GM21381 (cell line): ENCODE data around the gene PHLDB2.
"Not testable (repeated sequence)": the region's sequence is repeated elsewhere in the genome, so short reads cannot be mapped to it uniquely, and the experiment has no call there.

Source experiments
- ATAC-seq: cut with Tn5 transposase; IDR thresholded peaks from one replicate; pipeline ENCODE4 v1.9.1; 2021; ENCODE audit warnings: mild to moderate bottlenecking, moderate library complexity; ENCODE audit not compliant: unreplicated experiment

The PHLDB2 gene

DNA sequence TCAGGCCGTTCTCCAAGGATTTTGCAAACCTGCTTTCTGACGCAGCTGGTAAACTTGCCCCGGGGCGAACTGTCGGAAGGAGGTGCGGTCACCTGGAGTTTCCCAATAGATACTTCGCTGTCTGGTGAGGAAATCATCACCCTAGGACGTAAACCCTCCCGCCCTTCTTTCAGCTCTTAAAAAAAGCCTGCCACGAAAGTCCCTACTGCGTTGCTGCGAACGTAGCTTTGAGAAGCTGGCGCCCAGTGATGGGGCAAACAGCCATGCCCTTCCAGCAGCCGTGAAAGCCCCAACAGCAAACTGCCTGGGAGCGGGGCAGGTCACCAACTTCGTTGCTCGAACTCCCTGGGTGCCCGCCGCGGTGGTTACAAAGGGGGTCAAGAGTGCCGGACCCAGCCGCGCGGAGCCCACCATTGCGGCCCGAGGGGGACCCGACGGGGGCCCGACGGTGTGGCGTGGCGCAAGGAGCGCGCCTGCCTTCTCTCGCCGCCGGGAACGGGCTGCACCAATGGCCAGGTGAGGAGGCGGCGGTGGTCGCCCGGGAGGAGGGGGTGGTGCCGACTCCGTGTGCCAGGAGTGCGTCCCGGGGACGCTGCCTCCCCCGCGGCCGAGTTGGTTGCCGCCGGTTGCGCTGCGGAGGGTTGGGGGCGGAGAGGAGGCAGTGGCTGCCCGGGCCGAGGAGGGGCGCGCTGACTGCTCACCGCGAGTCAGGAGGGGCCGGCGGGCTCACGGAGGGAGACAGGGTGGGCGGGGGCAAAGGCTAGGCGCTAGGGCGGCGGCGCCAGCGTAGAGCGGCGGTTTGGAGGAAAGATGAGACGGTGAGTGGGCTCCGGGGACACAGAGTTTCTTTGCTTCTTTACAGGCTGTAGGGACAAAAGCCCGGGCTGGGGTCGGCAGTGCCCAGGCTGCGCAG is at the start of gene PHLDB2:
TSS of gene PHLDB2 (plus strand) at position 205 of the 913 bp plus-strand sequence. CDS start 24,813 bp downstream, outside the sequence.
- peak; percentile 31 for ATAC-seq

DNA sequence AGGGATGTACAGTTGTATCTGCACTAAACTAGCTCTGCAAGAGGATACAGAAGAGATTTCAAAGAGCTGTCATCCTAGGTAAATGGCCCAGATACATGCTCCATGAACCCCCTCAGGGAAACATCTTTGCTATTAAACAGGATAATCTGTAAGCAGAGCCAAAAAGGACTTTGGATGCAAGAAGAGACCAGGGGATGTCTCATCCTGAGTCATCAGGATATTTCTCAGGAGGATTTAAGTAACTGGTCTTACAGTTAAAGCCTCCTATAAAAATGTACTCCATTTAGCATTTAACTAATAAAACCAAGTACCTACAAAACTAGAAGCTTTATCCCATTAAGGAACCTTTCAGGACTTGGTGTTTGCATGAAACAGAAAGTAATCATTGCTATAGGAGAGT is 48.2 kb upstream of the PHLDB2 start:
- no peak for ATAC-seq

GRCh38 chr3:111811811-111812210 is 47.3 kb upstream of the PHLDB2 start:
- no peak for ATAC-seq

- no peak for ATAC-seq
Observed at GRCh38 chr3:111812701-111813100, 46.4 kb upstream of the PHLDB2 start.

DNA sequence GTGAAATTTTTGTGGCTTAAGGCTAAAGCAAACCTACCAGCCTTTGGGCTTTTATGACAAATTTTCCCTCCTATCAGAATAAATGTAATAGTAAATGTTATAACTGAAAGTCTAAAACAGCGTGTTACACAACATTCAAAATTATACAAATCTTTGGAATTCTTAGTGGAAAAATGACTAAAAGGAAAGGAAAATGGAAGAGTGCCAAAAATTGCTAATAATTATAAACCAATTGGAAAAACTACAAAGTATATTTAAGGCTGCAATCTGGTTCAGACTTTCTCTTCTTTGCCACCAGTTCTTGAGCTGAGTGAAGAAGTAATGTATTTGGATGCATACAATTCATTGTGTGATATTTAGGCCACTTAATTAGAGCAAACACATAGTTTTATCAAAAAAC is 45.6 kb upstream of the PHLDB2 start:
- no peak for ATAC-seq

GRCh38 chr3:111813979-111814378 is 45.1 kb upstream of the PHLDB2 start:
- ATAC-seq, result no peak

DNA sequence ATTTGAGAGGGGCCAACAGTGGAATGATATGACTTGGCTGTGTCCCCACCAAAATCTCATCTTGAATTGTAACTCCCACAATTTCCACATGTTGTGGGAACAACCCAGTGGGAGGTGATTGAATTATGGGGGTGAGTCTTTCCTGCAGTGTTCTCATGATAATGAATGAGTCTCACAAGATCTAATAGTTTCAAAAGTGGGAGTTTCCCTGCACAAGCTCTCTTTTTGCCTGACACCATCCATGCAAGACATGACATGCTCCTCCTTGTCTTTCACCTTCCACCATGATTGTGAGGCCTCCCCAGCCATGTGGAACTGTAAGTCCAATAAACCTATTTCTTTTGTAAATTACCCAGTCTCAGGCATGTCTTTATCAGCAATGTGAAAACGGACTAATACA is 42.3 kb upstream of the PHLDB2 start:
- ATAC-seq, result not testable (repeated sequence)

GRCh38 chr3:111819927-111820326 is 39.1 kb upstream of the PHLDB2 start:
- no peak for ATAC-seq

- ATAC-seq, result no peak
Observed at GRCh38 chr3:111820651-111821050, 38.4 kb upstream of the PHLDB2 start.

- no peak for ATAC-seq
Observed at GRCh38 chr3:111821891-111822290, 37.2 kb upstream of the PHLDB2 start.

- no peak for ATAC-seq
Observed at GRCh38 chr3:111822804-111823203, 36.3 kb upstream of the PHLDB2 start.

GRCh38 chr3:111823341-111823855 is 35.7 kb upstream of the PHLDB2 start:
- ATAC-seq, result no peak

- no peak for ATAC-seq
Observed at GRCh38 chr3:111824351-111824750, 34.7 kb upstream of the PHLDB2 start.

DNA sequence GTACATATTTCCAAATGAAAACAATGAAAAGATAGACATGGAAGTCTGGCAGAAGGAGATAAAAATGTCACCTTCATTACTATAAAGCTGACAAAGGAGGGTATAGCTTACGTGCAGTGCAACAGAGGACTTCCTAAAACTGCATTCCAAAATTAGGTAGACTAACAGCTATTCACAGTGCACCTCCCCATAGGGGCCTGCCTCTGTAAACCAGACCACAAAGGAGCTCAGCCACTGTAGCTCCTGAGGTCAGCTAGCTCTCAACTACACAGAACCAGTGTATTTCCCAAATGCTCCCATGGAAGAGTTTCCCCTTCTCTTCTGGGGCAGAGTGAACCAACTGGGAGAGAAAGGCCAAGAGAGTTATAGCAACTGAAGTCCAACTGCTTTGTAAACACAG is 31.2 kb upstream of the PHLDB2 start:
- ATAC-seq, result no peak

- ATAC-seq, result no peak
Observed at GRCh38 chr3:111828530-111828929, 30.5 kb upstream of the PHLDB2 start.

- ATAC-seq, result no peak
Observed at GRCh38 chr3:111829023-111829422, 30.0 kb upstream of the PHLDB2 start.

- ATAC-seq, result no peak
Observed at GRCh38 chr3:111831840-111832239, 27.2 kb upstream of the PHLDB2 start.

DNA sequence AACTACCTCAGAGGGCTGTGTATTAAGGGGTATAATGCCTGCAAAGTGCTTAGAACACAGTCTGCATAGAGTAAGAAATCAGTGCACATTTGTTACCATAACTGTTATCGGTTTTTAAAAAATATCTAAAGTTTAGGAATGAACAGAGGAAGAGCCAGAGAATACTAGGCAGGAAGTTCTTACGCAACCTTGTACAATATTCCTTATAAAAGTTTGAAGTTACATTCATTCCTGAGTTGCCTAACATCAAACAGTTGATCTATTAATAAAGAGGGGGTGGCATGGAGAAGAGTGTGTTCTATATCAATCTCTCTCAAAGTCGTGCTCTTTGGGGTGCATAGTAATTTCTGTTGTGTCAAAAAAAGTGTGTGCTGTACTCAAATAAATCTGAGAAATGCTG is 22.0 kb upstream of the PHLDB2 start:
- no peak for ATAC-seq

DNA sequence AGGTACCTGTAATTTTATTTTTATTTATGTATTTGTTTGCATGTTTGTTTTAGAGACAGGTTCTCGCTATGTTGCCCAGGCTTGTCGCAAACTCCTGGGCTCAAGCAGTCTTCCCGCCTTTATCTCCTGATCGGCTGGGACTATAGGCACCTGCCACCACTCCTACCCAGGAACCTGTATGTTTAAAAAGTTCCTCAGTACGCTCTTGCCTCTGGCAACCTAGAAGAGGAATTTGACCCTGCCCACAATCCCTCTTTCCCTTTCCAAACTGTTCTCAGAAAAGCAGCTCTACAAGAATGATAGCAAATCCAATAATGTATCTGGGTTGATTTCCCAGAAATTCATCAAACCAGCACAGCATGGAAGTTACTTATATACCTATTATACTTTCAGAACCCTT is 20.9 kb upstream of the PHLDB2 start:
- no peak for ATAC-seq

- no peak for ATAC-seq
Observed at GRCh38 chr3:111846039-111846438, 13.0 kb upstream of the PHLDB2 start.

- no peak for ATAC-seq
Observed at GRCh38 chr3:111846717-111847116, 12.3 kb upstream of the PHLDB2 start.

DNA sequence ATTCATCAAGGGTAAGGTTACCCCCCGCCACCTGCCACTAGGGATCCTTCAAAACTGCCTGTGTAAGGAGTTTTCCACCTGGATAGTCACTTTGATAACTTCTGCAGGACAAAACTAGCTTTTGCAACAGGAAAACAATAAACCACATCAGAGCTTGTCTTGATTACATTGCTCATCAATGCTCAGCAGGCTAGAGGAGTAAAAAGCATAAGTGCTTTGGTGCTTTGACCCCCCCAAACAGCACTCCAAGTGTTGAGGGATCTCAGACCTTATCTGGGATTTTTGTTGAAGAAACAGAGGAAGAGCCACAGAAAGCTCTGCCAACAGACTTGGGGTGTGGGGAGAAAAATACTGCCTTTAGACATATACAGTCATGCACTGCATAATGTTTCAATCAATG is 10.8 kb upstream of the PHLDB2 start:
- ATAC-seq, result no peak
